ENCODE measurements around the gene ILDR1.

Gene ILDR1

GRCh38 chr3:122013448-122013925, 8.6 kb downstream of the ILDR1 start:
- DNase-seq, result no peak

DNA sequence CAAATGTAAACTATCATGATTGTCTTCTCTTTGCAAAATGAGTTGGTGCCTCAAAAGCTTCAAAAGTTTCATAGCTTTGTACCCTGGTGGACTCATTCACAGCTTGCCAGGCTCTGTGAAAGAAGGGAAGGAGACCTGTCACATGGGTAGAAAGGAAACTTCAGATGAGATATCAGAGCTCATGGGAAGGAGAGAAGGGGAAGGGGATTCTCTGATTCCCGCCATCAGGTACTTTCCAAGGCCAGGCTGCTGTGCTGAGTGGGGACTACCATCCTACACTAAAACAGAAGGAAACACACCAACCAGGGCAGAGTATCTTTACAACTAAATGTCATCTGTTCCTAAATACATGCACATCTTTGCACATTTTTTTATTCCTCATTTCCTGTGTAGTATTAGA, 9.2 kb downstream of the ILDR1 start:
- DNase-seq, result no peak

DNA sequence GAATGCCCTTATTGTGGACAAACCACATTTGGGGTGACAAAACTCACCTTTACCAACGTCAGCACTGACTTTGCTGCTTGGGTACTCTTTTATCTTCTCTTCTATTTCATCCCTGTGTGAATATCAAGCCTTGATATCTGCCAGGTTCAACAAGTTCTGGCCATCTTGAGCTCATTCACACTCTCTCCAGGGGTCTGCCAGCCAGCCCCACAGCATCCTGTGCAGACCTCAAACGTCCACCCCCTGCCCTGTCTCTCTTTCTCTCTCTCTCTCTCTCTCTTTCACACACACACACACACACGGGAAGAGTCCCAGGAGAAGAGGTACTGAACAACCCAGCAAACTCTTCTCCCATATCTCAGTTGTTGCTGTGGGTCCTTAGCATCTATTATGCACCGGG, 10.7 kb downstream of the ILDR1 start:
- DNase-seq, result no peak

- no peak for DNase-seq
Observed at GRCh38 chr3:122010506-122010905, 11.5 kb downstream of the ILDR1 start.

DNA sequence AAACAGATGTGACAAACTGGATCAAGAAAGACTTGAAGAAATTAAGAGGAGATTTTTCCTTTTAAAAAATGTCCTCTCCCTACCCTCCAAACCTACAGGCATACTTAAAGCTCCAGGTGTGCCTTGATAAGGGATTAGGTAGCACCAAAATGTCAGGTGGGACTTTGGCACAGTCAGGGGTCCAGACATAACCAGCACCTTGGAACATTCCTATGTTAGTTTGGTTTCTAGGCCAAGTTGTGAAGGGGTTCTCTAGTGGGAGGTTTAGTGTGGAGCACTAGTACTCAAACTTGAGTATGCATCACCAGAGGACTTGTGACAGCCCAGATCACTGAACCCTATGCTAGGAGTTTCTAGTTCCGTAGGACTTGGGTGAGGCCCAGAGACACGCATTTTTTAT, 13.9 kb downstream of the ILDR1 start:
- DNase-seq, result no peak

- DNase-seq, result no peak
Observed at GRCh38 chr3:122006267-122006666, 15.8 kb downstream of the ILDR1 start.

DNA sequence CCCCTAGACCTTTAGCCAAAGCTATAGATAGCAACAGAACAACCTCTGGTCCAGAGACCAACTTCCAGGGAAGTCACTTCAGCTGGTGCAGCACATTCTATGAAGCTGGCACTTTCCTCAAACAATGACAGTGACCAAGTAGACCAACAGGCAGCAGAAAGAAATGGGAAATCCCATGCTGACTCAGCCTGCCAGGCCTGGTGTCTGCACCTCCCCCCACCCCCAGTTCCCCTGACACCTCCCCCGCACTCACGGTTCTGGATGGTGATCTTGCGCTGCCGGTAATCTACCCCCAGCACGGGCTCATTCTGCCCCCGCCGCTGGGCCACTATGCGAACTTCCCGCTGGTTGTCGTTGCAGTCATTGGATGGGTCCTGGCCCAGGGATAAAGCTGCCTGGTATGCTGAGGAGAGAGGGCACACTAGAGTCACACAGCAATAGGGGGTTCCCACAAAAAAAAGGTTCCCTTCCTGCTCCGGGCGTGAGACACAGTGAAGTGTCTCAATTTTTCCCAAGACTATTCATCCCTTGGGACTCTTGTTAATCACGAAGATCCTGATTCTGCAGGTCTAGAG, 17.0 kb downstream of the ILDR1 start:
- no peak for DNase-seq

- no peak for DNase-seq
Observed at GRCh38 chr3:122004107-122004506, 17.9 kb downstream of the ILDR1 start.

DNA sequence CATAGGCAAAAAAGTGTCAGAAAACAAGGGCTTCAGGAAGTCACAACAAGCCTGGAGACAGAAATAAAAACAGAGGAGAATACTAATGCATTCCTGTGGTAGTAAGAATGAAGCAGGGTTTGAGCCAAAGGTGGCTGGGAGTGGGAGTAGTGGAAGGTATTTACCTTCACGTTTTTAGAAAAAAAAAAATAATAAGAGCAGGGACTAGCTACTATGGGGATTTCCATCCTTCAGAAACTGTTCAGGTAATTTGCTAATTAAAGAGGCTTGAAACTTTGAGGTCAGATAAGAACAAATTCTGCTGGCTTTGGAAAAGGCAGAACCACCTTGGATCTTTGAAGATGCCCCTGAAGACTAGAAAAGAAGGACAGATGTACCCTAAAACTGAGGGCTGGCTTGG, 18.4 kb downstream of the ILDR1 start:
- no peak for DNase-seq

DNA sequence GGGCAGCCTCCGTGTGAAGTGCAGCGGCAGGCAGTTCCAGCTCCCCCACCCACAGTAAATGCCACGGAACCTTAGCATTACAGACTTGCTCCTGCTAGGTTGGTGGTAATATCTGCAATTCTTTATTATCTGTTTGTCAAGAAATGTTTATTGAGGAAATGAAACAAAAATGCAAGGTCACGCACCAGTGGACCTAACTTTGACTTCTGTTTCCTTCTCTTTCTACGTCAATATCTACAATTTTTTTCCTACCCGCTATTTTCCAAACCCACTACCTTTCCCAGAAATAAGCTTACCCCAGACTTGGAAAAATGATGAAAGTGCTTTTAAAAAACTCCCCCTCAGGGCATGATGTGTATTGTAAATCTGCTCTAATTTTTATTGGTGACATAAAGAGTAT, 18.9 kb downstream of the ILDR1 start:
- DNase-seq, result no peak

DNA sequence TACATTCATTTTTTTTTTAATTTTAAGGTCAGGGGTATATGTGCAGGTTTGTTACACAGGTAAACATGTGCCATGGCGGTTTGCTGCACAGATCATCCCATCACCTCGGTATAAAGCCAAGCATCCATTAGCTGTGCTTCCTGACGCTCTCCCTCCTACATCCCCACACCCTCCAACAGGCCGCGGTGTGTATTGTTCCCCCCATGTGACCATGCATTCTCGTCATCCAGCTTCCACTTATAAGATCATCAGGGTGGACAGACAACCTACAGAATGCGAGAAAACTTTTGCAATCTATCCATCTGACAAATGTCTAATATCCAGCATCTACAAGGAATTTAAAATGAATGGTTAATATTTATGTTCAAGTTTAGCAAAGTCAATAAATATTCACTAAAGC, 19.4 kb downstream of the ILDR1 start:
- no peak for DNase-seq

- no peak for DNase-seq
Observed at GRCh38 chr3:122001892-122002291, 20.2 kb downstream of the ILDR1 start.

GRCh38 chr3:122000936-122001605, 21.0 kb downstream of the ILDR1 start:
- no peak for DNase-seq

DNA sequence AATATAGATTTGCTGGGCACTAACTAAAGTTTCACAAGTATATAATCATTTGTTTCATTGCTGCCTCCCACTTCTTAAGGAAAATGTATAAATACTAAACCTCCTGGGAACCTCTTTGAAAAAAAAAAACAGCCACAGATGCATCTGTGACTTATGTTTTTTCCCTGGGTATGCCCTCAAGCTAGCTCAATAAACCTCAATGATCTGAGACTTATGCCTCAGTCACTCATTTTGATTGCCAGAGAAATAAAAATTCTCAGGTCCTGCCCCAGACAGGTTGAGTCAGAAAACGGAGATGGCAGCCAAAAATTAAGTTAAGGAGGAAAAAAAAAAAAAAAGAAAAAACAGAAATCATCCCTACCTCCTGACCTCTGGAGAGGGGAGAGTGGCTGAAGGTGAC, 22.1 kb downstream of the ILDR1 start:
- DNase-seq, result no peak

DNA sequence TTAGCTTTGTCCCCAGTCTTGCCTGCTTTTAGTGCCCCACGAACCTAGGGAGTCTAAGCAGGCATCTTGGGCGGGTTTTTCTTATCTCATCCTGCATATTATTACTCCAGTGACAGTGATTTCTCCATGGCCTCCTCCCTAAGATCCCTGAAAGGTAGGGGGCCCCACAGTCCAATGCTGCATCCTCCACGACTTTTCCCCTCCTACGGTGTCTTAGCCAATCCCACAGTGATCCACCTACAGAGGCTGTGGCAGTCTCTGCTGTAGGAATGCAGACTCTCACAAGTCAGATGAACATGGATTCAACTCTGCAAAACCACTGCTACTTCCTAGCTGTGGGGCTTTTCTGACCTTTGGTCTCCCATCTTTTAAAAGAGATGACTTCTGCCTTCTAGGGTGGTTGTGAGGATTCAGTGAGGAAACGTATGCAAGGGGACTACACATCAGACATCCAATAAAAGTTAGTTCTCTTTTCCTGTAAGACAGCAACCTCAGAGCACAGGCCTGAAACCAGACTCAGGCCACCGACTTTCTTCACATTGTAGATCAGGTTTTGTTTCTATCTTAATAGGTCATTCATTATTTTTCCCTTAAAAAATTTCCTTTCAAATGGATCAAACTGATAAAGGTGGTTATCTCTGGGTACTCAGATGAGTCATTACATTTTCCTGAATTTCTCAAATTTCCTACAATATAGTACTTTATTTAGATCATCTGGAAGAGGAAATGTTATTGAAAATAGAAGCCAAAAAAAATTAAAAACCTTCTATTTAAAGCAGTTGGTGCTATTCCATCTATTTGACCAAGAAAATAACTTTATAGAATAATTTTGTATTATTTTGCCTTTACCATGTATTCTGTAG, 23.2 kb downstream of the ILDR1 start:
- no peak for DNase-seq

DNA sequence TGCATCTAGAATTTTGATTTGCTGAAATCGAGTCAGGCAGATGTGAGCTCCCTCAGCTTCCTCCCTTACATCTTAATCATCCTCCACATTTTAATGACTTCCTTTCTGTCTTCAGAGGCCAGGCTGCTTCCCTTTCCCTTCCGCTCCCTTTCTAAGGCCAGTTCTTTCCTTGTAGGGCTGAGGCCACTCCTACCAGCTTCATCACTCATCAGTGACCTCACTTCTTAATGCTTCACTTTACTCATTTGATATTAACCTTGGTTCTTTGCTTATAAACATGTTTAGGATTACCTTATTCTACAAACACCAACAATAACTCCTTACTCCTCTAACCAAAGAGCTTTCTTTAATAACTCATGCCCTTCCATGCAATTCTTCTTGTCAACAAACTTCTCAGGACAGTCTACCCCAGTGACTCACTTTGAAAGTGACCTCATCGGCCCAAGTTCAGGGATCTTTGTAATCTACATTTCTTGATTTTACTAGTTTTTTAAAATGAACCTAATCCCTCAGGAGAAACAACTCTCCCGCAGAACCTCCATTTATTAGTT, 23.9 kb downstream of the ILDR1 start:
- no peak for DNase-seq

DNA sequence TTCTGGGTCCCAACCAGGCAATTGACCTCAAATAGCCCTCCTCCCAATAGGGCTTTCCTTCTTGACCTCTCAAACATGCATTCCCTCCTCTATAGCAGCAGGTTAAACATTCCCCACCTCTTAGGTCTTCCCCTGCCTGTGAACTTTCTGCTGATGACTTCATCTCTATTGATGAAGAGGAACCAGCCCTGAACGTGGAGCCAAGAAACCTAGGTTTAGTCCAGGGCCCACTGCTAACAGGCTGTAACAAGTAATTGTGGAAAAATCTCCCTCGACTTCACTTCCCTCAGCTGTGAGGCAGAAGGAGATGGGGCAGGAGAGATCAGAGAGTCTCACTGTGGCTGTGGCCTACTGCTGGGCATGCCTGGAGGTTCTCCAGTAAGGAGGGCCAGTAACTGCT, 24.7 kb downstream of the ILDR1 start:
- no peak for DNase-seq

GRCh38 chr3:121996441-121996840, 25.6 kb downstream of the ILDR1 start:
- no peak for DNase-seq

DNA sequence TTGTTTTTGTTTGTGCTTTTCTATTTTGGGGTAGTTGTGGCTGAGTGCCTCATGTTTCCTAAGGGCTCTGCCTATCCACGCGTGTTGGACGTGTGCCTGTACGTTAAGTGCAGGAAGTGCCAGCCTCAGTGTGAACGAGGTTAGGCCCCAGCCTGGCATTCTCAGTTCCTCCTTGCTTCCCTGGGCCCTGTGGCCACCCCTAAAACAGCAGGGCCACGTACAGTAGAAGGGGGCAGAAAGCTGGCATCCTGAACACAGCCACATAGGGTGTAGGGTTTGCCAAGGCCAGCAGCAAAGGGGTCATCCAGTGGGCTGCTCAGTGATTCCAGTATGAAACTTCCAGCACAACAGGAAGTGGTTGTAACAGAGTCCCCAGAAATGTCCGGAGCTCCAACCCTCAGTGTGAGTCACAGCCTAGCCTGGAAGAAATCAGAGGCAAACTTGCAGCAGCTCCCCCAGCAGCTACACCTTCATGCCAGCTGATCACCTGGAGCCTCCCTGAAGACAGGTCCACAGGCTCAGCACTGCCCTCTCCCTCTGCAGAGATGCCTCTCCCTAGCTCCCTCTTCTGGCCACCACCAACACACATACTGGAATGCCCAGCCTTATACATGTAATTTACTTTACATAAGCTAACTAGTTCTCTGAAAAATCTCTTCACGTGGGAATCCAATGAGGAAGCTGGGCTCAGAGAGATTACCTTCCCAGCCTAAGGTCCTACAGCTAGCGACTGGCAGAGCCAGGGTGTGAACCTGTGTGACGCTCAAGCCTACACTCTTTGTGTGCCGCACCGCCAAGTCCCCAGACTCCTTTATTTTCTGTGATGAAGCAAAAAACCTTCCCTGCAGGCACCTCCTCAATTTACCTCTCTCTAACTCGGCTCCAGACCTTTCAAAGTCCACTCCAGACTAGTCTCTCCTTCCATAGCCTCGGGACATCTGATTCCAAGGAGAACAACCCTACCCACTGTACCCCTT, 26.6 kb downstream of the ILDR1 start:
- DNase-seq, result peak; percentile 8

DNA sequence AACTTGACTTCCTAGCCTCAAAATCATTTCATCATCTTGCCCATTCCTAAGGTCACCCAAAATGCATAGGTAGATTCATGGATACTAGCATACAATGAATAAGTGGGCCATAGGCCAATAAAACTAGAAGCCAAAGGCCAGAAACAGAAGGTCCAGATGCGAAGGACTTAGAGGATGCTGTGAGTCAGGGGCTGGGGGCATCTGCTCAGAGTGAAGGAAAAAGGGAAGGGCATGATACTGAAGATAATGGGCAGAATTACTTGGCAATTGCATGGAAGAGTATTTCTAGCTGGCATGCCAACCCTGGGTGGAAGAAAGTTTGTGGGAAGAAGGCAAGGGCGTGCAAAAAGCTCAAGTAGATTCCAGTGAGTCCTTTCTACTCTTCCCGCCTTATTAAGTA, 27.5 kb downstream of the ILDR1 start:
- DNase-seq, result no peak

DNA sequence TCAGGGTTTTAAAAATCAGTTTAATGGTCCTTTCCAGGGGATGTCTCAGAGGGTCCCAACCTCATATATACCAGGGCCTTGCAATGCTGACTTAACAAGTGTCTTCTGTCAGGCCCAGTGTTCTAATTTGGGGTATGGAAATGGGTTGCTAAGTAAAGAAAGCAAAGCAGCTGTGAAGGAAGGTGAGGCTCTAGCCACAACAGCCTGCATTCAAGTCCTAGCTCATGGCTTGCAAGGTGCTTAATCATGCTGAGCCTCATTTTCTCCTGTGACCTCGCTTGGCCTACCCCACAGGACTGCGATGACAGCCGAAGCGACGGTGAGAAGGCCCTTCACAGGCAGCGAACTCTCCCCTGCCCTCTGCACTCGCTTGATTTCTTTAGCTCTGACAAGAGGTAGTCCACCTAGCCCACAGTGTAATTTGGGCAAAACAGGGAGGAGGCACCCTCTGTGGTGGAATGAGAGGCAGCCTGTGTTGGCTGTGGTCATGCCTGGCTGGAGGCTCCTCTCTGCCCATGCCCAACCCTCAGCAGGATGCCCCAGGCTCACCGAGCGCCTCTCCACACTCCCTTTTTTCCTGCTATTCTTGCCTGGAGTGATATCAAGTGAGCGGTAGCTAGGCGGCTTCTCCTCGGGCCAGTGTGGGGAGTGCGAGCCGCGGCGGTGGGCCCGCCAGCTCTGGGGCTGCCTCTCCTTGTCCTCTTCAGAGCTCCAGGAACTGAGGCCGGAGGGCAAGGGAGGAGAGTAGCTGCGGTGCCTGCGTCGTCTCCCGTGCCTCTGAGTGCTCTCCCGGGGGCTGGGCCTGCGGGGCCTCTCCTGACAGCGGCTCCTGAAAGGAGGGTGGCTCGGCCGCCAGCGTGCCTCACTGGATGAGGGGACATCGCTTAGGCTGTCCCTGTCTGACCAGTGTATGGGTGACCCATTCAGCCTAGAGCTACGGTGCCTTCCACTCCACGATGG, 29.2 kb downstream of the ILDR1 start:
- no peak for DNase-seq

All from DMS79 treated with DMSO at 0.1 percent for 48 hours (cell line).